ENCODE results near the gene TBC1D9B.

TBC1D9B gene

GRCh38 chr5:179906795-179907555 lies 722 bp downstream of the TBC1D9B start:
- DNase-seq = no peak

- DNase-seq = no peak
Measured at GRCh38 chr5:179906294-179906794, 1.4 kb downstream of the TBC1D9B start.

- no peak for DNase-seq
Measured at GRCh38 chr5:179905161-179905560, 2.5 kb downstream of the TBC1D9B start.

- no peak for DNase-seq
Measured at GRCh38 chr5:179904463-179905160, 3.1 kb downstream of the TBC1D9B start.

- no peak for DNase-seq
Measured at GRCh38 chr5:179902763-179903158, 4.9 kb downstream of the TBC1D9B start.

- DNase-seq = no peak
Measured at GRCh38 chr5:179901915-179902762, 5.6 kb downstream of the TBC1D9B start.

- no peak for DNase-seq
Measured at GRCh38 chr5:179901462-179901861, 6.2 kb downstream of the TBC1D9B start.

- DNase-seq = no peak
Measured at GRCh38 chr5:179900711-179901110, 7.0 kb downstream of the TBC1D9B start.

- no peak for DNase-seq
Measured at GRCh38 chr5:179900206-179900605, 7.5 kb downstream of the TBC1D9B start.

- DNase-seq = no peak
Measured at GRCh38 chr5:179895861-179896260, 11.8 kb downstream of the TBC1D9B start.

GRCh38 chr5:179893958-179894895 lies 13.5 kb downstream of the TBC1D9B start:
- no peak for DNase-seq

GRCh38 chr5:179893076-179893957 lies 14.4 kb downstream of the TBC1D9B start:
- no peak for DNase-seq

GRCh38 chr5:179892255-179892654 lies 15.4 kb downstream of the TBC1D9B start:
- no peak for DNase-seq

GRCh38 chr5:179890751-179891682 lies 16.7 kb downstream of the TBC1D9B start:
- DNase-seq = no peak

- DNase-seq = no peak
Measured at GRCh38 chr5:179889885-179890284, 17.8 kb downstream of the TBC1D9B start.

GRCh38 chr5:179887802-179888201 lies 19.9 kb downstream of the TBC1D9B start:
- no peak for DNase-seq

GRCh38 chr5:179887095-179887494 lies 20.6 kb downstream of the TBC1D9B start:
- DNase-seq = no peak

GRCh38 chr5:179886190-179886911 lies 21.3 kb downstream of the TBC1D9B start:
- no peak for DNase-seq

- DNase-seq = no peak
Measured at GRCh38 chr5:179885491-179886090, 22.1 kb downstream of the TBC1D9B start.

Data from SIG-M5 (cell line).